ENCODE data around the gene GOLT1A.

- no peak for TF ChIP-seq CTCF (IDR thresholded peaks at IDR 0.05)
- TF ChIP-seq EZH2 (IDR thresholded peaks at IDR 0.05; ENCODE audit: borderline replicate concordance, insufficient read depth, low read depth, low read length, poor library complexity, severe bottlenecking) = no peak
These were observed 15.1 kb downstream of the GOLT1A start for GRCh38 chr1:204198348-204199340.
